Neural cell (in vitro differentiated cells): Measurements from ENCODE around the gene TRPM3. TPM values are rescaled to one million over a fixed set of nuclear protein-coding genes. Genes with fewer than 3 reads are reported as not detected.

Source experiments
- H2AFZ ChIP-seq: fragments of 200-600, 300-800 bp; sonication (generic), shearing (Covaris generic); 2 replicates; pipeline ENCODE4 v1.6.0; 2014; ENCODE audit warnings: low read depth, mild to moderate bottlenecking, antibody characterized with exemption, low read length, moderate library complexity
- H3F3A ChIP-seq: fragments of 200-600 bp; shearing (Covaris generic); 2 replicates; pipeline ENCODE4 v1.6.1; 2016; ENCODE audit warnings: mild to moderate bottlenecking, moderate library complexity, mixed read lengths, antibody characterized with exemption, low read length; ENCODE audit not compliant: insufficient read depth, poor library complexity, severe bottlenecking
- H3K27ac ChIP-seq: fragments of 200-600, 300-800 bp; sonication (generic), shearing (Covaris generic); 2 replicates; pipeline ENCODE4 v1.5.1; 2014; ENCODE audit warnings: mild to moderate bottlenecking, low read length, moderate library complexity
- H3K27me3 ChIP-seq: fragments of 300-800, 200-600 bp; sonication (generic), shearing (Covaris generic); 2 replicates; pipeline ENCODE4 v1.6.0; 2014; ENCODE audit warnings: mild to moderate bottlenecking, low read depth, low read length, moderate library complexity; ENCODE audit not compliant: insufficient read depth
- H3K36me3 ChIP-seq: fragments of 300-800, 200-600 bp; sonication (generic), shearing (Covaris generic); 2 replicates; pipeline ENCODE4 v1.5.1; 2014; ENCODE audit warnings: mild to moderate bottlenecking, antibody characterized with exemption, low read length, moderate library complexity; ENCODE audit not compliant: insufficient read depth
- H3K4me2 ChIP-seq: fragments of 300-800, 200-600 bp; sonication (generic), shearing (Covaris generic); 2 replicates; pipeline ENCODE4 v1.6.0; 2014; ENCODE audit warnings: mild to moderate bottlenecking, low read length
- H3K4me3 ChIP-seq: fragments of 300-800, 200-600 bp; sonication (generic), shearing (Covaris generic); 2 replicates; pipeline ENCODE4 v1.5.1; 2014; ENCODE audit warnings: mild to moderate bottlenecking, low read length, moderate library complexity
- H3K79me2 ChIP-seq: fragments of 200-600 bp; shearing (Covaris generic); replicated peaks from 2 replicates; pipeline ENCODE4 v1.6.0; 2014; ENCODE audit warnings: mild to moderate bottlenecking, low read length, moderate library complexity; ENCODE audit not compliant: insufficient read depth
- H3K9ac ChIP-seq: fragments of 300-800, 200-600 bp; sonication (generic), shearing (Covaris generic); 2 replicates; pipeline ENCODE4 v1.6.1; 2016; ENCODE audit warnings: mild to moderate bottlenecking, low read length, mixed read lengths
- H3K9me2 ChIP-seq: fragments of 200-600 bp; shearing (Covaris generic); 2 replicates; pipeline ENCODE4 v1.6.1; 2016; ENCODE audit warnings: mild to moderate bottlenecking, low read length, mixed read lengths; ENCODE audit not compliant: insufficient read depth
- H3K9me3 ChIP-seq: fragments of 200-600, 300-800 bp; sonication (generic), shearing (Covaris generic); 2 replicates; pipeline ENCODE4 v1.6.1; 2016; ENCODE audit warnings: mild to moderate bottlenecking, mixed run types, low read length, moderate library complexity, mixed read lengths
- H4K20me1 ChIP-seq: fragments of 200-600 bp; shearing (Covaris generic); 2 replicates; pipeline ENCODE4 v1.6.1; 2016; ENCODE audit warnings: mild to moderate bottlenecking, mixed run types; ENCODE audit not compliant: insufficient read depth
- EP300 ChIP-seq: fragments of 450-650 bp; conservative IDR thresholded peaks from 2 replicates; pipeline ENCODE4 v1.6.1; 2014; ENCODE audit warnings: antibody characterized with exemption, mild to moderate bottlenecking, moderate library complexity; ENCODE audit not compliant: poor library complexity, severe bottlenecking
- EZH2 ChIP-seq: fragments of 200-600, 300-800 bp; shearing (Covaris generic), sonication (generic); IDR thresholded peaks from 2 replicates; pipeline ENCODE4 v1.6.1; 2014; ENCODE audit warnings: antibody characterized with exemption, low read length, borderline replicate concordance, mild to moderate bottlenecking; ENCODE audit not compliant: insufficient read depth, poor library complexity, severe bottlenecking
- MXI1 ChIP-seq: fragments of 450-650 bp; conservative IDR thresholded peaks from 2 replicates; pipeline ENCODE4 v1.6.1; 2014; ENCODE audit warnings: antibody characterized with exemption, mild to moderate bottlenecking; ENCODE audit not compliant: poor library complexity, severe bottlenecking
- POLR2AphosphoS5 ChIP-seq: IDR thresholded peaks from 2 replicates; pipeline ENCODE4 v1.6.1; 2012
- RAD21 ChIP-seq: fragments of 450-650 bp; conservative IDR thresholded peaks from 2 replicates; pipeline ENCODE4 v1.6.1; 2014; ENCODE audit warnings: antibody characterized with exemption, mild to moderate bottlenecking, moderate library complexity
- SMC3 ChIP-seq: fragments of 450-650 bp; conservative IDR thresholded peaks from 2 replicates; pipeline ENCODE4 v1.6.1; 2014; ENCODE audit warnings: antibody characterized with exemption, mild to moderate bottlenecking, moderate library complexity; ENCODE audit not compliant: poor library complexity
- TAF1 ChIP-seq: IDR thresholded peaks from 2 replicates; pipeline ENCODE4 v1.6.1; 2012; ENCODE audit warnings: low read depth
- polyA plus RNA-seq: library from polyadenylated mRNA; depleted of rRNA; stranded (reverse); fragments of >200 nt; gene quantifications from 2 replicates; pipeline ENCODE4 v1.2.3, GENCODE V29; 2014
- TF ChIP-seq, protein P1 (sequence below): fragments of 450-650 bp; IDR thresholded peaks from 2 replicates; pipeline ENCODE4 v1.5.1; 2014; ENCODE audit warnings: antibody characterized with exemption, mild to moderate bottlenecking, moderate library complexity; ENCODE audit not compliant: poor library complexity, severe bottlenecking
- TF ChIP-seq, protein P2 (sequence below): IDR thresholded peaks from 2 replicates; pipeline ENCODE4 v1.6.1; 2012; ENCODE audit warnings: borderline replicate concordance

TRPM3 gene
- polyA plus RNA-seq, 1 donor from 2014 or later, result 1.3 TPM

DNA sequence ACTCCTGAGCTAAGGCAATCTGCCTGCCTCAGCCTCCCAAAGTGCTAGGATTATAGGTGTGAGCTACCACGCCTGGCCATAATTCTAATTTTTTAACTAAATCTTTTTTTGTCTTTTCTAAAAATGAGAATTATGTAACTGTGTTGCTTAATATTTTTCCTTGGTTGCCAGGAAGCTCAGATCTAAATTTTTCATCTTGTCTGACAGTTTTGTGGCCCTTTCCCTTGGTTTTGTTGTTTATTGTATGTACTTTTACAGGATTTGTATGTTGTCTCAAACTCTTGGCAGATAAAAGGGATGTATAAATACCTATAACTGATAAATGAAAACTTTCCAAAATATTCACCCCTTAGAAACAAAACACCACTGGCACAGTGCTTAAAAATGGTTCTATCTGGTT, 618.7 kb downstream of the TRPM3 start:
- H3K9me3 ChIP-seq, result no peaks in the 10 kb centered on the region
- no peaks in the 10 kb centered on the region for H3K36me3 ChIP-seq
- no peaks in the 10 kb centered on the region for H4K20me1 ChIP-seq
- H3K79me2 ChIP-seq, result no peaks in the 10 kb centered on the region
- no peak for TF ChIP-seq TAF1
- TF ChIP-seq MXI1, result no peak
- TF ChIP-seq POLR2AphosphoS5, result no peak
- no peak for TF ChIP-seq EP300
- no peak for TF ChIP-seq RAD21
- TF ChIP-seq SMC3, result no peak
- TF ChIP-seq, protein P1, sequence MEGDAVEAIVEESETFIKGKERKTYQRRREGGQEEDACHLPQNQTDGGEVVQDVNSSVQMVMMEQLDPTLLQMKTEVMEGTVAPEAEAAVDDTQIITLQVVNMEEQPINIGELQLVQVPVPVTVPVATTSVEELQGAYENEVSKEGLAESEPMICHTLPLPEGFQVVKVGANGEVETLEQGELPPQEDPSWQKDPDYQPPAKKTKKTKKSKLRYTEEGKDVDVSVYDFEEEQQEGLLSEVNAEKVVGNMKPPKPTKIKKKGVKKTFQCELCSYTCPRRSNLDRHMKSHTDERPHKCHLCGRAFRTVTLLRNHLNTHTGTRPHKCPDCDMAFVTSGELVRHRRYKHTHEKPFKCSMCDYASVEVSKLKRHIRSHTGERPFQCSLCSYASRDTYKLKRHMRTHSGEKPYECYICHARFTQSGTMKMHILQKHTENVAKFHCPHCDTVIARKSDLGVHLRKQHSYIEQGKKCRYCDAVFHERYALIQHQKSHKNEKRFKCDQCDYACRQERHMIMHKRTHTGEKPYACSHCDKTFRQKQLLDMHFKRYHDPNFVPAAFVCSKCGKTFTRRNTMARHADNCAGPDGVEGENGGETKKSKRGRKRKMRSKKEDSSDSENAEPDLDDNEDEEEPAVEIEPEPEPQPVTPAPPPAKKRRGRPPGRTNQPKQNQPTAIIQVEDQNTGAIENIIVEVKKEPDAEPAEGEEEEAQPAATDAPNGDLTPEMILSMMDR, result no peak
- no peaks in the 10 kb centered on the region for H3K27me3 ChIP-seq
- no peak overlapping the region for H3K9ac ChIP-seq
- no peaks in the 10 kb centered on the region for H3K9me2 ChIP-seq
- no peaks in the 10 kb centered on the region for H3F3A ChIP-seq
- H3K27ac ChIP-seq, result no peak overlapping the region
- no peak overlapping the region for H3K4me3 ChIP-seq
- no peak overlapping the region for H2AFZ ChIP-seq
- H3K4me2 ChIP-seq, result no peak overlapping the region

DNA sequence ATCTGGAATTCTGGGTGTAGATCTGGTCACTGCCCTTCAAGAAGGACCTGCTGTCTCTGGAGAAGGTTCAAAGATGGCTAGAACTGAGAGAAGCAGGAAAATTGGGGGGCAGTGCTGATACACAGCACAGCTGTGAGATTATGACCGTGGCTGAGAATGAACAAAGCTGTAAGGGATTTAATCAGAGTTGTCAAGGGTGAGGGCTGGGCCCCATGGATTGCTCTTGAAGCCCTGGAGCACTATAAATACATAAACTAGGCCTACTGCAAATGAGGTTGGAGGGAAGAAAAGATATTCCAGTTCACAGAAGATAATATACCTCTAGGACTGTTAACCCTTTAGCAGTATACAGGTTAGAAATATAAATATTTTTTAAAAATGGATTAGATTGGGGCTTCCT, 620.6 kb downstream of the TRPM3 start:
- Histone ChIP-seq H3K9me2 (no peaks in the 10 kb centered on the region), H3F3A (no peaks in the 10 kb centered on the region), H3K4me2 (no peak overlapping the region), H3K79me2 (no peaks in the 10 kb centered on the region), H3K4me3 (no peak overlapping the region), H3K27me3 (no peaks in the 10 kb centered on the region), H3K9me3 (no peaks in the 10 kb centered on the region), H4K20me1 (no peaks in the 10 kb centered on the region), H3K36me3 (no peaks in the 10 kb centered on the region), H3K27ac (no peak overlapping the region), H3K9ac (no peak overlapping the region), H2AFZ (no peak overlapping the region)
- TF ChIP-seq POLR2AphosphoS5 (no peak), RAD21 (no peak), SMC3 (no peak), MXI1 (no peak), TAF1 (no peak), EZH2 (no peak), EP300 (no peak)
- TF ChIP-seq, protein P1, result no peak
- TF ChIP-seq, protein P2, sequence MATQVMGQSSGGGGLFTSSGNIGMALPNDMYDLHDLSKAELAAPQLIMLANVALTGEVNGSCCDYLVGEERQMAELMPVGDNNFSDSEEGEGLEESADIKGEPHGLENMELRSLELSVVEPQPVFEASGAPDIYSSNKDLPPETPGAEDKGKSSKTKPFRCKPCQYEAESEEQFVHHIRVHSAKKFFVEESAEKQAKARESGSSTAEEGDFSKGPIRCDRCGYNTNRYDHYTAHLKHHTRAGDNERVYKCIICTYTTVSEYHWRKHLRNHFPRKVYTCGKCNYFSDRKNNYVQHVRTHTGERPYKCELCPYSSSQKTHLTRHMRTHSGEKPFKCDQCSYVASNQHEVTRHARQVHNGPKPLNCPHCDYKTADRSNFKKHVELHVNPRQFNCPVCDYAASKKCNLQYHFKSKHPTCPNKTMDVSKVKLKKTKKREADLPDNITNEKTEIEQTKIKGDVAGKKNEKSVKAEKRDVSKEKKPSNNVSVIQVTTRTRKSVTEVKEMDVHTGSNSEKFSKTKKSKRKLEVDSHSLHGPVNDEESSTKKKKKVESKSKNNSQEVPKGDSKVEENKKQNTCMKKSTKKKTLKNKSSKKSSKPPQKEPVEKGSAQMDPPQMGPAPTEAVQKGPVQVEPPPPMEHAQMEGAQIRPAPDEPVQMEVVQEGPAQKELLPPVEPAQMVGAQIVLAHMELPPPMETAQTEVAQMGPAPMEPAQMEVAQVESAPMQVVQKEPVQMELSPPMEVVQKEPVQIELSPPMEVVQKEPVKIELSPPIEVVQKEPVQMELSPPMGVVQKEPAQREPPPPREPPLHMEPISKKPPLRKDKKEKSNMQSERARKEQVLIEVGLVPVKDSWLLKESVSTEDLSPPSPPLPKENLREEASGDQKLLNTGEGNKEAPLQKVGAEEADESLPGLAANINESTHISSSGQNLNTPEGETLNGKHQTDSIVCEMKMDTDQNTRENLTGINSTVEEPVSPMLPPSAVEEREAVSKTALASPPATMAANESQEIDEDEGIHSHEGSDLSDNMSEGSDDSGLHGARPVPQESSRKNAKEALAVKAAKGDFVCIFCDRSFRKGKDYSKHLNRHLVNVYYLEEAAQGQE, result no peak
